HCT116 (cell line): ENCODE results near the gene ITIH5. TPM values are rescaled to one million over a fixed set of nuclear protein-coding genes. Genes with fewer than 3 reads are reported as not detected.

Experiments used
- ATAC-seq: fragments of 200-7000 bp; cut with Tn5 transposase; 2 replicates; pipeline ENCODE4 v1.9.1; 2020; ENCODE audit warnings: mild to moderate bottlenecking, moderate library complexity
- BruUV-seq: library from RNA; stranded (reverse); fragments of 400-500 nt; replicated peaks from 2 replicates; lab custom pipeline; 2021; lab: Mats Ljungman, UMichigan
- CTCF ChIA-PET: fragments of 300-600 bp; sonication (Branson Sonifier 250); formaldehyde crosslinking; loops from one replicate; lab custom pipeline; 2021; ENCODE audit warnings: antibody characterized with exemption; lab: Charles Lee
- POLR2A ChIA-PET: fragments of 300-600, 350-600 bp; sonication (Branson Sonifier 250); formaldehyde crosslinking; loops from one replicate; lab custom pipeline; 2021; ENCODE audit warnings: antibody characterized with exemption; lab: Charles Lee
- RAD21 ChIA-PET, 2 experiments: fragments of 300-600 bp; sonication (Branson Sonifier 250); formaldehyde crosslinking; loops; one replicate each; lab custom pipeline; 2023; ENCODE audit warnings: low total read pairs in 2 of 2; ENCODE audit not compliant: uncharacterized antibody in 2 of 2, unreplicated experiment in 2 of 2, low non-redundant PET in 1 of 2; lab: Charles Lee
- DNase-seq: peaks from one replicate; pipeline ENCODE4 v3.0.0-alpha.2; 2010; ENCODE audit warnings: low read depth, low spot score
- H2AFZ ChIP-seq: fragments of 200-600 bp; shearing (Covaris generic), sonication (generic); 2 replicates; pipeline ENCODE4 v1.6.1; 2017; ENCODE audit warnings: low read depth, mixed run types, mixed read lengths, antibody characterized with exemption, low read length; ENCODE audit not compliant: poor library complexity, severe bottlenecking
- H3K27ac ChIP-seq: 2 replicates; pipeline ENCODE4 v1.5.1; 2012; ENCODE audit warnings: low read depth, low read length
- H3K27me3 ChIP-seq: fragments of 200-600 bp; sonication (generic); 2 replicates; pipeline ENCODE4 v1.6.1; 2016; ENCODE audit warnings: mixed run types, low read length, mixed read lengths; ENCODE audit not compliant: insufficient read depth
- H3K36me3 ChIP-seq, 2 experiments: fragments of 200-500 bp in 1 of 2; fragments of 200-600 bp in 1 of 2; sonication (Bioruptor generic) in 1 of 2; sonication (generic) in 1 of 2; 2 replicates each; pipeline versions ENCODE4 v1.5.1 to v1.6.1; 2014 to 2016; ENCODE audit warnings: low read length in 2 of 2, inconsistent platforms in 1 of 2, mixed read lengths in 1 of 2, mixed run types in 1 of 2; ENCODE audit not compliant: insufficient read depth in 2 of 2, control insufficient read depth in 1 of 2
- H3K4me1 ChIP-seq, 2 experiments: fragments of 200-600 bp in 1 of 2; sonication (generic) in 1 of 2; 2 replicates each; pipeline versions ENCODE4 v1.5.1 to v1.6.1; 2012 to 2017; ENCODE audit warnings: low read length in 2 of 2, inconsistent platforms in 1 of 2, mild to moderate bottlenecking in 1 of 2, mixed read lengths in 1 of 2, mixed run types in 1 of 2, moderate library complexity in 1 of 2; ENCODE audit not compliant: insufficient read depth in 2 of 2, control insufficient read depth in 1 of 2
- H3K4me2 ChIP-seq: fragments of 200-600 bp; sonication (generic); 2 replicates; pipeline ENCODE4 v1.6.1; 2017; ENCODE audit warnings: mixed run types, low read length, mixed read lengths
- H3K4me3 ChIP-seq, 2 experiments: fragments of 200-600 bp in 1 of 2; sonication (generic) in 1 of 2; replicated peaks in 1 of 2; 2 replicates each; pipeline ENCODE4 v1.5.1; 2011 to 2016; ENCODE audit warnings: low read length in 2 of 2, control low read depth in 1 of 2, low read depth in 1 of 2, mild to moderate bottlenecking in 1 of 2, mixed read lengths in 1 of 2, mixed run types in 1 of 2
- H3K79me2 ChIP-seq: fragments of 200-600 bp; sonication (generic); 2 replicates; pipeline ENCODE4 v1.6.1; 2017; ENCODE audit warnings: mild to moderate bottlenecking, mixed run types, low read length, moderate library complexity, mixed read lengths; ENCODE audit not compliant: insufficient read depth
- H3K9ac ChIP-seq: fragments of 200-600 bp; sonication (generic); 2 replicates; pipeline ENCODE4 v1.6.1; 2016; ENCODE audit warnings: low read length, mixed read lengths
- H3K9me2 ChIP-seq: fragments of 200-600 bp; sonication (generic), shearing (Covaris generic); 2 replicates; pipeline ENCODE4 v1.6.1; 2017; ENCODE audit warnings: mixed run types, mild to moderate bottlenecking, moderate library complexity; ENCODE audit not compliant: insufficient read depth
- H3K9me3 ChIP-seq, 2 experiments: fragments of 200-500 bp in 1 of 2; fragments of 200-600 bp in 1 of 2; sonication (Bioruptor generic) in 1 of 2; sonication (generic) in 1 of 2; 2 replicates each; pipeline ENCODE4 v1.6.1; 2014 to 2017; ENCODE audit warnings: low read length in 2 of 2, mixed read lengths in 2 of 2, inconsistent platforms in 1 of 2, low read depth in 1 of 2, mild to moderate bottlenecking in 1 of 2, mixed run types in 1 of 2, moderate library complexity in 1 of 2; ENCODE audit not compliant: control insufficient read depth in 1 of 2, insufficient read depth in 1 of 2
- H4K20me1 ChIP-seq: fragments of 200-600 bp; sonication (generic), shearing (Covaris generic); 2 replicates; pipeline ENCODE4 v1.6.1; 2017; ENCODE audit warnings: mixed run types, mild to moderate bottlenecking, moderate library complexity; ENCODE audit not compliant: insufficient read depth
- EZH2 ChIP-seq: fragments of 200-600 bp; sonication (generic); IDR thresholded peaks from 2 replicates; pipeline ENCODE4 v1.6.1; 2017; ENCODE audit warnings: antibody characterized with exemption, mixed run types
- POLR2A ChIP-seq: IDR thresholded peaks from 2 replicates; pipeline ENCODE4 v1.7.0; 2011; ENCODE audit warnings: borderline replicate concordance; ENCODE audit not compliant: insufficient read depth, insufficient read length; ENCODE audit errors: extremely low read depth
- POLR2AphosphoS5 ChIP-seq: IDR thresholded peaks from 2 replicates; pipeline ENCODE4 v1.6.1; 2011; ENCODE audit warnings: mild to moderate bottlenecking, low read depth, low read length, moderate library complexity
- SIN3A ChIP-seq: IDR thresholded peaks from 2 replicates; pipeline ENCODE4 v1.6.1; 2012; ENCODE audit warnings: low read depth
- TCF7L2 ChIP-seq: IDR thresholded peaks from 2 replicates; pipeline ENCODE4 v1.7.0; 2011; ENCODE audit warnings: borderline replicate concordance, inconsistent platforms; ENCODE audit not compliant: insufficient read depth, insufficient read length; ENCODE audit errors: extremely low read depth
- intact Hi-C: fragments of 100-400 bp; cut with micrococcal nuclease; formaldehyde crosslinking; loops from 2 replicates; pipeline ENCODE4 v1.10.0; 2022
- total RNA-seq: library from RNA; stranded (reverse); gene quantifications from one replicate; pipeline ENCODE4 v1.2.1, GENCODE V29; 2021; ENCODE audit not compliant: unreplicated experiment
- TF ChIP-seq, protein P1 (sequence below): IDR thresholded peaks from 2 replicates; pipeline ENCODE4 v1.6.1; 2011; ENCODE audit warnings: mild to moderate bottlenecking, low read length, moderate library complexity; ENCODE audit not compliant: insufficient replicate concordance; ENCODE audit errors: extremely low read depth

Gene ITIH5
- total RNA-seq, 1 experiment from 2014 or later = not detected

DNA sequence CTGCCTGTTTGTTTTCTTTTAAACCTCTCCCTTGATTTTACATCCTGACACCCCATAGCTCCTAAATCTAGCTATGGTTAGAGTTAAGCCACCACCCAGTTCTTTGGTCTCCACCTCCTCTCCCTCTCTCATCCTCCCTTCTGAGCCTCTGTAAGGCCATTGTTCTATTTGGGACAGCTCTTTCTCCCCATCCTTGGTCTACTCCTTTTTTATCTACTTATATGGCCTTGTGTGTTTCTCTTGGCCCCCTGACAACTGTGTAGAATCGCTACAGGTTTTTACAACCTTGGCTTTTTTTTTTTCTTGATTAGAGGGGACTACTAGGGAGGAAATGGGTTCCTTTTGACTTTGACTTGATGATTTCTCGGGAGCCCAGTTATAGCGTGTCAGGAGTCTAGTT lies 3.4 kb upstream of the ITIH5 start:
- Histone ChIP-seq H4K20me1 (no peaks in the 10 kb centered on the region), H3K9ac (no peak overlapping the region), H3K4me3 (no peak overlapping the region), H3K27ac (no peak overlapping the region), H3K9me2 (no peaks in the 10 kb centered on the region), H3K36me3 (no peaks in the 10 kb centered on the region), H3K4me1 (no peaks in the 10 kb centered on the region), H3K4me2 (no peak overlapping the region), H3K27me3 (peaks cover 40% of the 10 kb centered on the region; the same call in 1 of the 2 replicates), H2AFZ (no peak overlapping the region)
- ChIA-PET RAD21 (no interaction called here), POLR2A (no interaction called here)
- ATAC-seq = no peak
- DNase-seq = no peak
- BruUV-seq = no TSS peak
- TF ChIP-seq POLR2A (no peak), EZH2 (no peak), SIN3A (no peak), POLR2AphosphoS5 (no peak), TCF7L2 (no peak)
- TF ChIP-seq, protein P1, sequence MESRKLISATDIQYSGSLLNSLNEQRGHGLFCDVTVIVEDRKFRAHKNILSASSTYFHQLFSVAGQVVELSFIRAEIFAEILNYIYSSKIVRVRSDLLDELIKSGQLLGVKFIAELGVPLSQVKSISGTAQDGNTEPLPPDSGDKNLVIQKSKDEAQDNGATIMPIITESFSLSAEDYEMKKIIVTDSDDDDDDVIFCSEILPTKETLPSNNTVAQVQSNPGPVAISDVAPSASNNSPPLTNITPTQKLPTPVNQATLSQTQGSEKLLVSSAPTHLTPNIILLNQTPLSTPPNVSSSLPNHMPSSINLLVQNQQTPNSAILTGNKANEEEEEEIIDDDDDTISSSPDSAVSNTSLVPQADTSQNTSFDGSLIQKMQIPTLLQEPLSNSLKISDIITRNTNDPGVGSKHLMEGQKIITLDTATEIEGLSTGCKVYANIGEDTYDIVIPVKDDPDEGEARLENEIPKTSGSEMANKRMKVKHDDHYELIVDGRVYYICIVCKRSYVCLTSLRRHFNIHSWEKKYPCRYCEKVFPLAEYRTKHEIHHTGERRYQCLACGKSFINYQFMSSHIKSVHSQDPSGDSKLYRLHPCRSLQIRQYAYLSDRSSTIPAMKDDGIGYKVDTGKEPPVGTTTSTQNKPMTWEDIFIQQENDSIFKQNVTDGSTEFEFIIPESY = no peak
- TF ChIP-seq, all 23 proteins: peak for 0
- CTCF ChIA-PET = no interaction called here
- Histone ChIP-seq H3K79me2 (no peaks in the 10 kb centered on the region), H3K9me3 (no peaks in the 10 kb centered on the region)
- intact Hi-C loops = no loop called here
